Thymus (tissue), 11 donors: ENCODE results near the gene PCYOX1L. TPM values are rescaled to one million over a fixed set of nuclear protein-coding genes. Genes with fewer than 3 reads are reported as not detected.

Experiments
- DNase-seq, 9 donors: peaks; one replicate each; pipeline ENCODE4 v3.0.0-alpha.2; 2013; ENCODE audit warnings: low spot score in 9 of 9, low read depth in 6 of 9, missing footprints in 1 of 9
- H3K27ac ChIP-seq, 2 donors: one replicate each; pipeline ENCODE4 v1.5.1; 2013; ENCODE audit warnings: control low read depth in 1 of 2, low read depth in 1 of 2, low read length in 1 of 2, mild to moderate bottlenecking in 1 of 2, moderate library complexity in 1 of 2
- H3K27me3 ChIP-seq, 2 donors: one replicate each; pipeline ENCODE4 v1.5.1; 2013; ENCODE audit warnings: low read length in 1 of 2; ENCODE audit not compliant: control insufficient read depth in 2 of 2, insufficient read depth in 1 of 2
- H3K36me3 ChIP-seq, 2 donors: one replicate each; pipeline ENCODE4 v1.5.1; 2013; ENCODE audit warnings: low read length in 1 of 2, mild to moderate bottlenecking in 1 of 2, moderate library complexity in 1 of 2; ENCODE audit not compliant: control insufficient read depth in 2 of 2, insufficient read depth in 2 of 2
- H3K4me1 ChIP-seq, 2 donors: one replicate each; pipeline ENCODE4 v1.5.1; 2013; ENCODE audit warnings: low read length in 2 of 2; ENCODE audit not compliant: control insufficient read depth in 2 of 2, insufficient read depth in 2 of 2
- H3K4me3 ChIP-seq, 2 donors: one replicate each; pipeline ENCODE4 v1.5.1; 2013; ENCODE audit warnings: low read length in 2 of 2, control low read depth in 1 of 2, mild to moderate bottlenecking in 1 of 2
- H3K9me3 ChIP-seq, 2 donors: one replicate each; pipeline ENCODE4 v1.5.1; 2013; ENCODE audit warnings: low read length in 1 of 2, mild to moderate bottlenecking in 1 of 2; ENCODE audit not compliant: control insufficient read depth in 2 of 2, insufficient read depth in 1 of 2
- WGBS: extraction: QIAGEN DNeasy Blood & Tissue Kit; methylation state at CpG from one replicate; pipeline ENCODE4 v1.1.7; 2013; 5-methylcytosine and 5-hydroxymethylcytosine counted together
- polyA plus RNA-seq: library from polyadenylated mRNA; stranded (reverse); fragments of 200-250 nt; gene quantifications from one replicate; pipeline ENCODE4 v1.2.3, GENCODE V29; 2013
- total RNA-seq: library from RNA; stranded (reverse); fragments of 120-200 nt; gene quantifications from one replicate; pipeline ENCODE4 v1.2.4, GENCODE V29; 2013
- donor health status: healthy.

The PCYOX1L gene
- total and polyA plus RNA-seq, 2 donors, result 8.4 to 19.7 TPM

DNA sequence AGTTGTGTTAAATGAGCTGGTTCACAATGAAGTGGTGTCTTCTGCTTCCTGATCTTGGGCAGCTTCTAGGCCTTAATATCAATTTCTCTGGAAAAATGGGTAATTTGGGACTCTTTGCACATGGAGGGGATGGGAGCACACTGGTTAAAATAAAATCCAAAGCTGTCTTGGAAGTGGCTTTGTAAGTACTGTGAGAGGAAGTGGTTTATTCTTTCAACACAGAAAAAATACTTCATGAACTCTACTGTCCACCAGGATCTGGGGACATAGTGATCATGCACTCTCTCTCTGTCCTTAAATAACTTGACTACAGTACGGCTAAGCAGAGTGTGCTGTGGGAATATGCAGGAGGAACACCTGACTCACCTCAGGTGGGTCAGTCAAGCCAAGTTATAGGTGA lies 2.4 kb downstream of the PCYOX1L start:
- H3K4me1 ChIP-seq, result peaks cover 4 to 23% of the 10 kb centered on the region in 2 donors
- no peaks in the 10 kb centered on the region for H3K27me3 ChIP-seq
- peaks cover 5% of the 10 kb centered on the region in 2 donors for H3K36me3 ChIP-seq
- peak overlapping the region in 1 of 2 donors; percentile 5 for H3K27ac ChIP-seq
- peaks cover 0 to 1% of the 10 kb centered on the region in 2 donors for H3K9me3 ChIP-seq
- DNase-seq, result no peak
- H3K4me3 ChIP-seq, result no peak overlapping the region
- 96% methylated on average over 1 of the region's 1 CpG for WGBS

GRCh38 chr5:149362541-149362940 lies 4.7 kb downstream of the PCYOX1L start:
- H3K4me1 ChIP-seq, result peaks cover 4 to 20% of the 10 kb centered on the region in 2 donors
- WGBS, result 98% methylated on average over 12 of the region's 12 CpGs
- H3K36me3 ChIP-seq, result no peaks in the 10 kb centered on the region
- H3K27me3 ChIP-seq, result no peaks in the 10 kb centered on the region
- H3K27ac ChIP-seq, result no peak overlapping the region
- DNase-seq, result no peak
- H3K4me3 ChIP-seq, result no peak overlapping the region
- peaks cover 0 to 1% of the 10 kb centered on the region in 2 donors for H3K9me3 ChIP-seq

DNA sequence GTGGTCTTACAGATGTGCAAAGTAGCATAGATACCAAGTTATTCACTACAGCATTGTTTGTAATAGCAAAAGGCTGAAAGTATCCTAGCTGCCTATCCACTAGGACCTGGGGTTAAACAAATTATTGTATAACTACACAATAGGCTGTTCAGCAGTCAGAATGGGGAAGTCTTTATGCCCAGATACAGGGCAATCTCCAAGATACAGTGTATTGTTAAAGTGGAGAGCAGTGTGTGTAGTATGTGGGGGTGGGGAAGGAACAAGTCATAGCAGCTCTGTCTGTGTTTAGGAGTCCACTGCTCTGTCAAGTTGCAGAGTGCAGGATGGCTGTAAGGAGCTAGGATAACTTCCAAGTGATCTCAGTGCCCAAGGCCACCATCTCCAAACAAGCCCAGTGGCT lies 5.5 kb downstream of the PCYOX1L start:
- Histone ChIP-seq H3K9me3 (no peaks in the 10 kb centered on the region), H3K27me3 (no peaks in the 10 kb centered on the region), H3K36me3 (no peaks in the 10 kb centered on the region), H3K4me3 (no peak overlapping the region), H3K27ac (no peak overlapping the region), H3K4me1 (peaks cover 2 to 17% of the 10 kb centered on the region in 2 donors)
- no peak for DNase-seq

DNA sequence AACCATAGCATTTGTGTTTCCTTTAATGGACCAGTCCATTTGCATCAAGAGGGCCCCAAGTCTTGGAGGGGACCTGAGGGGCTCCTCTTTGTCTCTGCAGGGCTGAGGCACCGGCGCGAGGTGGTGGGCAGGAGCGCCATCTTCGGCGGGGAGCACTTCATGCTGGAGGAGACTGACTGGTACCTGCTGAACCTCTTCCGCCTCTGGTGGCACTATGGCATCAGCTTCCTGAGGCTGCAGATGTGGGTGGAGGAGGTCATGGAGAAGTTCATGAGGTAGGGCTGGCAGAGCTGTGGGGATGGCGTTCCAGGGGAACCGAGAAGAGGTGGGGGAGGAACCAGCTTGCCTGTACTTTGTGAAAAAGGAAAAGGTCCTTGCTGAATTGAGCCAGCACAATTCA lies 6.1 kb downstream of the PCYOX1L start:
- Histone ChIP-seq H3K27me3 (no peaks in the 10 kb centered on the region), H3K4me3 (no peak overlapping the region), H3K9me3 (no peaks in the 10 kb centered on the region), H3K36me3 (no peaks in the 10 kb centered on the region), H3K27ac (no peak overlapping the region), H3K4me1 (peaks cover 0 to 13% of the 10 kb centered on the region in 2 donors)
- no peak for DNase-seq
- WGBS, result 98% methylated on average over 9 of the region's 9 CpGs

DNA sequence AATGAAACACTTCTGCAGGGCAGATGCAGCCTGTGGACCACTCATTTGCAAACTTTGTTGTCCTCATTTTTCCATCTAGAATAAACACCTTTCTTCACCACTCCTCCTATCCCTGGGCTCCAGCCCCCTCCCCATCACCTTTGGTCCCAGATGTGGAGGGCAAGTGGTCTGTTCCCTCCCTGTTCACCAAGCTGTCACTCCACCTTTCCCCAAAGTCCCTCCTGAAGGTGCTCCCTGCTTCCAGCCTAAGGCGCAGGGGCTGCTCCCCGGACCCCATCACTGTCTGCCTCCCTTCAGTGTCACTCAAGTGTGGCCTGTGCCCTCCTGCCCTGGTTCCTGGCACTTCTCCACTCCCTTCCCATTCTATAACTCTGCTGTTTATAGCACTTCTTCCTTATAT lies 6.9 kb downstream of the PCYOX1L start:
- no peaks in the 10 kb centered on the region for H3K36me3 ChIP-seq
- 100% methylated on average over 2 of the region's 2 CpGs for WGBS
- H3K27ac ChIP-seq, result no peak overlapping the region
- no peak overlapping the region for H3K4me3 ChIP-seq
- H3K27me3 ChIP-seq, result no peaks in the 10 kb centered on the region
- H3K4me1 ChIP-seq, result peaks cover 0 to 13% of the 10 kb centered on the region in 2 donors
- no peak for DNase-seq
- H3K9me3 ChIP-seq, result no peaks in the 10 kb centered on the region

GRCh38 chr5:149365418-149365817 lies 7.6 kb downstream of the PCYOX1L start:
- no peak for DNase-seq
- Histone ChIP-seq H3K27me3 (no peaks in the 10 kb centered on the region), H3K9me3 (no peaks in the 10 kb centered on the region), H3K4me1 (peaks cover 0 to 8% of the 10 kb centered on the region in 2 donors), H3K36me3 (no peaks in the 10 kb centered on the region), H3K27ac (no peak overlapping the region), H3K4me3 (no peak overlapping the region)
- whole genome bisulfite sequencing, result 96% methylated on average over 6 of the region's 6 CpGs

DNA sequence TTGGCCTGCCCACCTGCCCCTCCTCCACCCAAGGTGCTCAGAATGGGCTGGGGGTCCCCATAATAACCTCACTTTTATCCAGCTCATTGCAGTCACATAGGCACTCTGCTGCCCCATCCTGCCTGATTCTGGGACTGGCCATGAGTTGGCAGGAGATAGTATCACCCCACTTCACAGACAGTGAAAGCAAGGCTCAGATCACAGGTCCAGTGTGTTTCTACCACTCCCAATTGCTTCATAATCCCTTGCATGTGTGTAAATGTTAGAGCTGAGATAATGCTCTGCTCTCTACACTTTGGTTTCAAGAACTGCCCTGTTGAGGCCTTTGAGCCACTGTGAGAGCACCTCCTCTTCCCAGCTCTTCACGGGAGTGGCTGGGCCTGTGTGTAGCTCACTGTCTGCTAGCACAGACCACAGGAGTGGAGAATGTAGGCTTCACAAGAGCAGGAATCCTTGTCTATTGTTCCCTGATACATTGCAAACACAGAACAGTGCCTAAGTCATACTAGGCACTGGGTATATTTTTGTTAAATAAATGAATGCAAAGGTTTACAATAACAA lies 8.4 kb downstream of the PCYOX1L start:
- peaks cover 0 to 3% of the 10 kb centered on the region in 2 donors for H3K4me1 ChIP-seq
- H3K9me3 ChIP-seq, result no peaks in the 10 kb centered on the region
- no peak overlapping the region for H3K27ac ChIP-seq
- no peaks in the 10 kb centered on the region for H3K36me3 ChIP-seq
- DNase-seq, result no peak
- no peak overlapping the region for H3K4me3 ChIP-seq
- WGBS, result 93% methylated on average over 1 of the region's 1 CpG
- no peaks in the 10 kb centered on the region for H3K27me3 ChIP-seq

DNA sequence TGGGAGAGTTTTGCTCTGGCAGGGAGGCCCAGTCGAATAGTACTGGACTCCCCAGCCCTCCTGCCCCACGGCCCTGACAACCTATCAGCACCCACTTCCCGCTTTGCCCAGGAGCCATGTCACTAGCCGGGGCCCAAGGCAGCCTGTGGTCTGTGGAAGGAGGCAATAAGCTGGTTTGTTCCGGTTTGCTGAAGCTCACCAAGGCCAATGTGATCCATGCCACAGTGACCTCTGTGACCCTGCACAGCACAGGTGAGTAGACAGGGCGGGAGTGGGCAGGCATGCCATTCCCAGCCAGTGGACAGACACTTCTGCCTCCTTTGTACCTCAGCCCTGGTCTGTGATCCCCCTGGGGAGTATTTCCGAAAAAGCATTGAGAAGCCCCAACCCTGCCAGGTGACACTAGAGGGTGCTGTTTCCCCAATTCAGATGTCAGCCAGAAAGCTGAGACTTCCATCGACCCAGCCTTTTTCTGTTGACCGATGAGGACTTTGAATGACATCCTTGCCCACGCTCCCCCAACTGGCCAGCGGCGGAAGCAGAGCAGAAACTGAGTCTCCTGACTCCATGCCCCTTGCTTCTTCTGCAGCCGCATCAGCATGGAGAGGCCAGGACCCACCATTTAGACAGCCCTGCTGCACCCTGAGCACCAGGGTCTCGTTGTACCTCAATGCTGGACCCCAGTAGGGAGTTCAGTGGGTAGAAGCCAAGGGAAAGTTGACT lies 9.6 kb downstream of the PCYOX1L start:
- 71% methylated on average over 14 of the region's 14 CpGs for WGBS
- Histone ChIP-seq H3K36me3 (no peaks in the 10 kb centered on the region), H3K27ac (no peak overlapping the region), H3K4me1 (peaks cover 0 to 6% of the 10 kb centered on the region in 2 donors), H3K9me3 (no peaks in the 10 kb centered on the region), H3K4me3 (no peak overlapping the region), H3K27me3 (no peaks in the 10 kb centered on the region)
- peak in 3 of 9 donors; percentile 70 to 76 (median 75) for DNase-seq

DNA sequence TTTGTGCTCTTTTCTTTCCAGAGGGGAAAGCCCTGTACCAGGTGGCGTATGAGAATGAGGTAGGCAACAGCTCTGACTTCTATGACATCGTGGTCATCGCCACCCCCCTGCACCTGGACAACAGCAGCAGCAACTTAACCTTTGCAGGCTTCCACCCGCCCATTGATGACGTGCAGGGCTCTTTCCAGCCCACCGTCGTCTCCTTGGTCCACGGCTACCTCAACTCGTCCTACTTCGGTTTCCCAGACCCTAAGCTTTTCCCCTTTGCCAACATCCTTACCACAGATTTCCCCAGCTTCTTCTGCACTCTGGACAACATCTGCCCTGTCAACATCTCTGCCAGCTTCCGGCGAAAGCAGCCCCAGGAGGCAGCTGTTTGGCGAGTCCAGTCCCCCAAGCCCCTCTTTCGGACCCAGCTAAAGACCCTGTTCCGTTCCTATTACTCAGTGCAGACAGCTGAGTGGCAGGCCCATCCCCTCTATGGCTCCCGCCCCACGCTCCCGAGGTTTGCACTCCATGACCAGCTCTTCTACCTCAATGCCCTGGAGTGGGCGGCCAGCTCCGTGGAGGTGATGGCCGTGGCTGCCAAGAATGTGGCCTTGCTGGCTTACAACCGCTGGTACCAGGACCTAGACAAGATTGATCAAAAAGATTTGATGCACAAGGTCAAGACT lies 10.3 kb downstream of the PCYOX1L start:
- Histone ChIP-seq H3K4me1 (peaks cover 0 to 6% of the 10 kb centered on the region in 2 donors), H3K27me3 (no peaks in the 10 kb centered on the region), H3K36me3 (no peaks in the 10 kb centered on the region), H3K27ac (no peak overlapping the region), H3K4me3 (no peak overlapping the region), H3K9me3 (no peaks in the 10 kb centered on the region)
- 96% methylated on average over 22 of the region's 22 CpGs for WGBS
- no peak for DNase-seq
